ENCODE measurements around the gene FLNB. TPM values are rescaled to one million over a fixed set of nuclear protein-coding genes. Genes with fewer than 3 reads are reported as not detected.

Gene FLNB
- total RNA-seq, 2 donors from 2014 or later, result 331 to 408 TPM

DNA sequence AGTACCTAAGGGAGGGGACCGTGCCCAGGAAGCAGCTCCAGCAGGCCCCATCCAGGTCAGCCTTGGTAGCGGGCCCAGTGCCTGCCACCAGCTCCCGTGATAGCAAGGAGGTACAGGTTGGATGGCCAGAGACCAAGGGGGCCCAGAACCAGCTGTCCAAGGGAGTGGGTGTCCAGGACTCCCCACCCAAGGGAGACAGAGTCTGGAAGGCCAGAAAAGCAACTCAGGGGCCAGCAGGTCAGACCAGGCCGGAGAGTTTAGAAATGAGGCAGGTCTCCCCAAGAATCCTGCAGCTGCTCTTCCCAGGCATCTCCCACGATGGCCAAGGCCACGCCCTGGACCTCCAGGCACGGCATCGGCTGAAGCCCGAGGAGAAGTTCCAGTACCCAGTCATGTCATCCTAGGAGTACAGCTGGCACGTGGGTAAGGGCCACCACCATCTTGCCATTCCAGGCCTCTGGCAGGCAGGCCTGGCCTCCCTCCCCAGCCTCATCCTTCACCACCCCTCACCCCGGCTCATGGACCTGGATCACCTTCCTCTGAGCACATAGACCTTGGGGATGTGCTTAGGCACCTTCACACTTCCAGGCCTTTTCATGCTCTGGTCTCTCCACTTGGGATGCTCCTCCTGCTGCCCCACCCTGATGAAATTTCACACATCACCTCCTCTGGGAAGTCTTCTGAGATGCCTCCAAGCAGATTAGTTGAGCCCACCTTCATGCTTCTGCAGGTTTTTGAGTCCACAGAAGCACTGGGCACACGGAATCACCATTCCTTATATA is 172.1 kb downstream of the FLNB start:
- peaks cover 2% of the 10 kb centered on the region for H3K4me1 ChIP-seq (replicated peaks)
- intact Hi-C loops (cut with DNase I), result loop anchor here (10.0 kb wide), 1 partner anchor 235 kb away; no protein-coding TSS in a partner anchor
- no peaks in the 10 kb centered on the region for H3K36me3 ChIP-seq
- WGBS, result 87% methylated on average over 6 of the region's 12 CpGs
- TF ChIP-seq POLR2A (IDR thresholded peaks at IDR 0.05) (no peak), POLR2AphosphoS5 (IDR thresholded peaks at IDR 0.05) (no peak)
- TF ChIP-seq, protein P1, sequence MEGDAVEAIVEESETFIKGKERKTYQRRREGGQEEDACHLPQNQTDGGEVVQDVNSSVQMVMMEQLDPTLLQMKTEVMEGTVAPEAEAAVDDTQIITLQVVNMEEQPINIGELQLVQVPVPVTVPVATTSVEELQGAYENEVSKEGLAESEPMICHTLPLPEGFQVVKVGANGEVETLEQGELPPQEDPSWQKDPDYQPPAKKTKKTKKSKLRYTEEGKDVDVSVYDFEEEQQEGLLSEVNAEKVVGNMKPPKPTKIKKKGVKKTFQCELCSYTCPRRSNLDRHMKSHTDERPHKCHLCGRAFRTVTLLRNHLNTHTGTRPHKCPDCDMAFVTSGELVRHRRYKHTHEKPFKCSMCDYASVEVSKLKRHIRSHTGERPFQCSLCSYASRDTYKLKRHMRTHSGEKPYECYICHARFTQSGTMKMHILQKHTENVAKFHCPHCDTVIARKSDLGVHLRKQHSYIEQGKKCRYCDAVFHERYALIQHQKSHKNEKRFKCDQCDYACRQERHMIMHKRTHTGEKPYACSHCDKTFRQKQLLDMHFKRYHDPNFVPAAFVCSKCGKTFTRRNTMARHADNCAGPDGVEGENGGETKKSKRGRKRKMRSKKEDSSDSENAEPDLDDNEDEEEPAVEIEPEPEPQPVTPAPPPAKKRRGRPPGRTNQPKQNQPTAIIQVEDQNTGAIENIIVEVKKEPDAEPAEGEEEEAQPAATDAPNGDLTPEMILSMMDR (IDR thresholded peaks at IDR 0.05), result no peak
- no peaks in the 10 kb centered on the region for H3K9me3 ChIP-seq
- no peak for DNase-seq (ENCODE audit: low spot score)
- no peak overlapping the region for H3K27ac ChIP-seq
- H3K4me3 ChIP-seq, result no peak overlapping the region
- no peaks in the 10 kb centered on the region for H3K27me3 ChIP-seq (replicated peaks; ENCODE audit: insufficient read depth)

DNA sequence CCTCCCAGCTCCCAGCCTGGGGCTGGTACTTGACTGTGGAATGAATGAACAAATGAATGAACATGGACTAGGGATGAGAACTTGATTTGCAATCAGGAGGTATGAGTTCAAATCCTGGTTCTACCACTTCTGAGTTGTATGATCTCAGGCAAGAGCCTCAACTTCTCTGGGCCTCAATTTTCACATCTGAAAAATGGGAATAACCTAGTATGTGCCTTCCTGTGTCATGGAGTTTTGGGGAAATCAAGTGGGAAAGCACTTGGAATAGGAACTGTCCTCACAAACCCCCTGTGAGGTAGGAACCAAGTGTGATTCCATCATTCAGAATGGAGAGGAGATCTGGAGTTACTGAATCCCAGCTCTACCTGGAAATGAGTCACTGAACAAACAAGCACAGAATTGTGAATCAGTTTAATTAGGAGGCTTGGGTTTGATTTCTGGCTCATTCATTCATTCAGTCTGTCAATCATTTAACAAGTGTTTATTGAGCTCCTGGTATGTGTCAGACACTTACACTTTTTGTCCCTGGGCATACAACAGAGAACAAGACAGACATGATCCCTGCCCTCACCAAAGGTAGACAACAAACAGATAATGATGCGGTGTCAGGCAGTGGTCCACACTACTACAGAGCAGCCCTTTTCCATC is 172.8 kb downstream of the FLNB start:
- intact Hi-C loops (cut with DNase I), result loop anchor here (10.0 kb wide), 1 partner anchor 234 kb away; no protein-coding TSS in a partner anchor
- DNase-seq (ENCODE audit: low spot score), result no peak
- H3K36me3 ChIP-seq, result no peaks in the 10 kb centered on the region
- no peak overlapping the region for H3K27ac ChIP-seq
- WGBS, result 83% methylated on average over 1 of the region's 1 CpG
- H3K4me3 ChIP-seq, result no peak overlapping the region
- H3K27me3 ChIP-seq (replicated peaks; ENCODE audit: insufficient read depth), result no peaks in the 10 kb centered on the region
- H3K9me3 ChIP-seq, result no peaks in the 10 kb centered on the region
- H3K4me1 ChIP-seq (replicated peaks), result no peaks in the 10 kb centered on the region
- TF ChIP-seq, protein P1 (IDR thresholded peaks at IDR 0.05), result no peak
- TF ChIP-seq POLR2A (IDR thresholded peaks at IDR 0.05), result no peak
- no peak for TF ChIP-seq POLR2AphosphoS5 (IDR thresholded peaks at IDR 0.05)

DNA sequence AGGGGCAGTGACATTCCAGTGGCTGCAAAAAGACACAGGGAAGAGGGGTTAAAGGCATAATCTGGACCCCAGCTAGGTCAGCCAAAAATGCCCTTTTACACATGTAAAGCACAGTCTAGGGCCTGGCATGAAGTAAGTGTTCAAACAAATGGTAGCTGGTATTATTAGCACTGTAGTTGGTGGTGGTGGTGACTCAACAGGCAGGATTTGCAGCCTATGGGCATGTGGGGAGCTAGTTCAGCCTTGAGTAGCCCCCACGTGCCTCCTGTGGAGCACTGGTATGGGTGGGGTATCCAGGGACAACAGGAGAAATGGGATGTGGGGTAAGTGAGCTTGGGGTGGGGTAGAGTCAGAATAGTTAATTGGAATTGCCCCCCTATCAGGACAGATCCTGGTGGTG is 175.0 kb downstream of the FLNB start:
- WGBS, result 93% methylated on average over 1 of the region's 1 CpG
- DNase-seq (ENCODE audit: low spot score), result no peak
- TF ChIP-seq, protein P1 (IDR thresholded peaks at IDR 0.05), result no peak
- TF ChIP-seq POLR2AphosphoS5 (IDR thresholded peaks at IDR 0.05) (no peak), POLR2A (IDR thresholded peaks at IDR 0.05) (no peak)
- Histone ChIP-seq H3K36me3 (no peaks in the 10 kb centered on the region), H3K27me3 (replicated peaks; ENCODE audit: insufficient read depth) (no peaks in the 10 kb centered on the region), H3K9me3 (no peaks in the 10 kb centered on the region), H3K4me1 (replicated peaks) (no peaks in the 10 kb centered on the region), H3K27ac (no peak overlapping the region), H3K4me3 (no peak overlapping the region)
- intact Hi-C loops (cut with DNase I), result loop anchor here (10.0 kb wide), 1 partner anchor 232 kb away; no protein-coding TSS in a partner anchor

DNA sequence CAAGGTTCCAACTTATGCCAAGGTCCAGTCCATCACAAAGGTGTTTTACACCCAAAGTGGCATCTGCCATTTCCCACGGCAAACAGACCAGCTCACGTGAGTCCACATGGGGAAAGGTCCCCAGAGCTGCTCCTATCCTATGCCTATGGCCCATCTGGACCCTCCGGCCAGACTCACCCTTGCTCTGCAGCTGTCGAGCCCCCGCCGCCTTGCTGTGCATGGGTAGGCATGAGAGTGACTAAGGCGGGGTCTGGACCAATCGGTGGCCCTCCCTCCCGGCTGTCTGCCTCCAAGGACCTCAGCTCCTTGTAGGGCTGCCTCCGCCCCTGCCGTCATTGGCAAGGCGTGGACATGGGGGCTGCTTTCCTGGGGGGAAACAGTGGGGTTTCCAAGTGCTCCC is 175.7 kb downstream of the FLNB start:
- WGBS, result 76% methylated on average over 12 of the region's 12 CpGs

More for the DNA sequence above, 175.7 kb downstream of the FLNB start:
- Histone ChIP-seq H3K4me3 (no peak overlapping the region), H3K4me1 (replicated peaks) (no peaks in the 10 kb centered on the region), H3K9me3 (no peaks in the 10 kb centered on the region), H3K27me3 (replicated peaks; ENCODE audit: insufficient read depth) (no peaks in the 10 kb centered on the region), H3K36me3 (no peaks in the 10 kb centered on the region), H3K27ac (no peak overlapping the region)
- intact Hi-C loops (cut with DNase I), result loop anchor here (10.0 kb wide), 1 partner anchor 231 kb away; no protein-coding TSS in a partner anchor
- no peak for DNase-seq (ENCODE audit: low spot score)
- no peak for TF ChIP-seq POLR2AphosphoS5 (IDR thresholded peaks at IDR 0.05)
- no peak for TF ChIP-seq POLR2A (IDR thresholded peaks at IDR 0.05)
- TF ChIP-seq, protein P1 (IDR thresholded peaks at IDR 0.05), result no peak

Measured in prostate gland (tissue), 2 donors.